ENCODE results near the gene FSTL5. TPM values are rescaled to one million over a fixed set of nuclear protein-coding genes. Genes with fewer than 3 reads are reported as not detected.
"Not testable (repeated sequence)": the region's sequence is repeated elsewhere in the genome, so short reads cannot be mapped to it uniquely, and the experiment has no call there.

FSTL5 gene
- total RNA-seq, 1 donor from 2014 or later, result not detected

DNA sequence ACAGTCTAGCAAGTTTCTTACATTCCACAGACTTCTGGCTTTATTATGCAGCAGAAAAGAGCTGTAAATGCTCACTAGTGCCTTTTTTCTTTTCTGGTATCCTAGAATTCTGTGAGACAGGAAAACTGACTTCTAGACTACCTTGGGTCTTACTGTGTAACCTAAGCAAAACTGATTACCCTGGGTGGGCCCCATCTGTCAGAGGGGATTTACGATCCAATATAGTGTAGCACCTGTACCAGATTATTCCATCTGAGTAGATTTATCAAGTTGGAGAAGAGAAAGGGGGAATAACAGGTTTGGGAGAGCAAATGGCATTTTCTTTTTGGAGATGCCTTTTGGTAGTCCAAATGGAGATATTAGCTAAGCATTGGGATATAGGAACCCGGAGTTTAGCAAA is 46.7 kb downstream of the FSTL5 start:
- intact Hi-C loops (cut with DNase I), result no loop called here
- Histone ChIP-seq H3K27ac (no peak overlapping the region), H3K27me3 (ENCODE audit: low read depth) (no peaks in the 10 kb centered on the region), H3K36me3 (no peaks in the 10 kb centered on the region), H3K4me3 (no peak overlapping the region), H3K9me3 (no peaks in the 10 kb centered on the region), H3K4me1 (no peaks in the 10 kb centered on the region)
- no peak for DNase-seq
- TF ChIP-seq, protein P1, sequence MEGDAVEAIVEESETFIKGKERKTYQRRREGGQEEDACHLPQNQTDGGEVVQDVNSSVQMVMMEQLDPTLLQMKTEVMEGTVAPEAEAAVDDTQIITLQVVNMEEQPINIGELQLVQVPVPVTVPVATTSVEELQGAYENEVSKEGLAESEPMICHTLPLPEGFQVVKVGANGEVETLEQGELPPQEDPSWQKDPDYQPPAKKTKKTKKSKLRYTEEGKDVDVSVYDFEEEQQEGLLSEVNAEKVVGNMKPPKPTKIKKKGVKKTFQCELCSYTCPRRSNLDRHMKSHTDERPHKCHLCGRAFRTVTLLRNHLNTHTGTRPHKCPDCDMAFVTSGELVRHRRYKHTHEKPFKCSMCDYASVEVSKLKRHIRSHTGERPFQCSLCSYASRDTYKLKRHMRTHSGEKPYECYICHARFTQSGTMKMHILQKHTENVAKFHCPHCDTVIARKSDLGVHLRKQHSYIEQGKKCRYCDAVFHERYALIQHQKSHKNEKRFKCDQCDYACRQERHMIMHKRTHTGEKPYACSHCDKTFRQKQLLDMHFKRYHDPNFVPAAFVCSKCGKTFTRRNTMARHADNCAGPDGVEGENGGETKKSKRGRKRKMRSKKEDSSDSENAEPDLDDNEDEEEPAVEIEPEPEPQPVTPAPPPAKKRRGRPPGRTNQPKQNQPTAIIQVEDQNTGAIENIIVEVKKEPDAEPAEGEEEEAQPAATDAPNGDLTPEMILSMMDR (IDR thresholded peaks at IDR 0.05), result no peak
- ATAC-seq, result no peak

DNA sequence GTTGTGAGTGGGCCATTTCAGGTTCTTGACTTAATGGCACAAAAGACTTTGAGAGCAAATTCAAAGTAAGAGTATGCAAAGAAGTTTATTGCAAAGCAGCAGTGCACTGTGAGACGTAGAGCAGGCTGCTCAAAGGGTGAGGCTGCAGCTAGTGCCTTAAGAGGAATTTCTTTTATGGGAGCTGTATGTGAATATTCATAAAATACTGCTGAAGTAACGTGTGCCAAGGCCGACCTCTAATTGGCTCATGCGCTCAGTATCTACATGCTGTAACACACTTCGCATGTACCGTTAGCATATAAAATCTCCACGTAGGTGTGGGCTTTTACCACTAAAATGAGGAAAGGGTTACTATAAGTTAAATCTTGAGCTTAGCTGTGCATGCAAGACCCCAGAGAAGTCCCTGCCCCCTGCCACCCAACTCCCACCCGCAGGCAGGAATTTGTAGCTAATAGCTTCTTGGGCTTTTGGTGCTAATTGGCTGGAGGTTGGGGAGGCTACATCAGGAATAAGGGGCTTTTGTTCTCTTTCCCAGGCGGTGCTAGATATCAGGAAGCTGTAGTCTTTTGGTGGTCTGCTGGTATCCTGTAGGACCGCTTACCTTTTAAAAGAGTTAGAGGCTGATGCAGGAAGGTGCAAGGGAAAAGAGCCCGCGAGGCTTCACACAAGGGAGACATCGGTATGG is 47.6 kb downstream of the FSTL5 start:
- no peak overlapping the region for H3K27ac ChIP-seq
- no peaks in the 10 kb centered on the region for H3K4me1 ChIP-seq
- ATAC-seq (no peak), DNase-seq (no peak)
- TF ChIP-seq, protein P1 (IDR thresholded peaks at IDR 0.05), result no peak
- no peaks in the 10 kb centered on the region for H3K27me3 ChIP-seq (ENCODE audit: low read depth)
- no peak overlapping the region for H3K4me3 ChIP-seq
- intact Hi-C loops (cut with DNase I), result no loop called here
- no peaks in the 10 kb centered on the region for H3K9me3 ChIP-seq
- no peaks in the 10 kb centered on the region for H3K36me3 ChIP-seq

DNA sequence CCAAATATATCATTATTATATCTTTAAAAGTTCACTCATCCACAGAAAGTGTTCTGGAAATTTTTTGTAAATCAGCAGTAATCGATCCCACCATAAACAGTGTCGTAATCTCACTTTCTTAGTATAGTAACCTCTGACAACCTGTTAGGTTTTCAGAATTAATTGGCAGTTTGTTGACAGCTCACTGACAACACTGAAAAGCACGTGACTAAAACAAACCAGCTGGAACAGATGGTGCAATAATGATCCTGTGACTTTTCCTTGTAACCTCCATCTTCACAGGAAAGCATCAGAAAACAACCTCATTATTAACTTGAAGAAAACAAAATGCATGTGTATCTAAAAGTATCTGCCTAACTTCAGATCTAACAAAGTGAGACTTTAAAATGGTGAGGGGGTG is 48.5 kb downstream of the FSTL5 start:
- ATAC-seq (no peak), DNase-seq (no peak)
- Histone ChIP-seq H3K9me3 (no peaks in the 10 kb centered on the region), H3K27me3 (ENCODE audit: low read depth) (no peaks in the 10 kb centered on the region), H3K4me1 (no peaks in the 10 kb centered on the region), H3K27ac (no peak overlapping the region), H3K4me3 (no peak overlapping the region), H3K36me3 (no peaks in the 10 kb centered on the region)
- intact Hi-C loops (cut with DNase I), result no loop called here
- TF ChIP-seq, protein P1 (IDR thresholded peaks at IDR 0.05), result no peak

DNA sequence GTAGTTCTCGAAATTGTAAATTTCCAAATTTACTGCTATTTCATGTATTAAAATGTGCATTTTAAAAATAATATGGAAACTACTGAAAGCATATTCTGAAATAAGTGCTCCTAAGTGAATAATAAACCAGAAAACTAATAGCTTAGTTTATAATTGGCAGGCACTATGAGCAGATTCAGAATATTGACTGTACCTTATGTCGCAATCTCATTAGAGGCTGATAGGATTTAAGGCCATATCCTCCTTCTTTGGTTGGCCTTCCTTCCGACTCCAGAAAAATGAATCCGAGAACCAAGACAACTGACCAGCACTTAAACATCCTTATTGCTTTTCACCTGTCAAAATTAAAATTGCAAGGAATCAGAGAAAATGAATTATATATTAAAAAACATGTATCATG is 52.7 kb downstream of the FSTL5 start:
- ATAC-seq, result no peak
- no peaks in the 10 kb centered on the region for H3K4me1 ChIP-seq

DNA sequence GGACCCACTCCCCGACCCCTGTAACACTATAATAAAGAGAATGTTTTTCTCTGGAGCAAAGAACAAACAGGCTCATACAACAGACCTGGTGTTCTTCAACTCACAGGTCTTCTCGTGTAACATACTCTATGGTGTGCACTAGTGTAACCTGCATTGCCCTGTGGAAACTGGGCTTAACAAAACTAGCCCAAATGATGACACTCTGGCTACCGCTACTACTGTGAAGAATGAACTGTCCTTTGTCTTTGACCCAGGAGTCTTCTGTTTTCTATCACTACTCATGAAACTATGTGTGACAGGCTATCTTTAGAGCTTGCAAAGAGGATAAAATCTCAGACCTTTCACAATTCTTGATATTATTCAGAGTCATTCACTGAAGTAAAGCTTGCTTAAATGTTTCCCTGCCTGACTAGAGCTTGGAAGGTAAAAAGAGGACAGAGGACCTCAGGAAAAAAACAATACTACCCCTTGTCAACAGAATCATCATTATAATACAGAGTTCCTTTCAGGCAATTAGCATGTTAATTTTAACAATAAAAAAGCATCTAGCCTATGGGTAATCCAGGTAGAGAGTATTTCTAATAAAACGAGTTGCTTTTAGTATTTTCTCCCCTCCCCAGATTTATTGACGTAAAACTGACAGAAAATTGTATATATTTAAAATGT is 59.2 kb downstream of the FSTL5 start:
- Histone ChIP-seq H3K9me3 (no peaks in the 10 kb centered on the region), H3K4me1 (no peaks in the 10 kb centered on the region), H3K36me3 (no peaks in the 10 kb centered on the region), H3K27ac (no peak overlapping the region), H3K27me3 (ENCODE audit: low read depth) (no peaks in the 10 kb centered on the region), H3K4me3 (no peak overlapping the region)
- intact Hi-C loops (cut with DNase I), result no loop called here
- ATAC-seq (no peak), DNase-seq (no peak)
- TF ChIP-seq, protein P1 (IDR thresholded peaks at IDR 0.05), result no peak

More for the DNA sequence above, 52.7 kb downstream of the FSTL5 start:
- no peak overlapping the region for H3K27ac ChIP-seq
- H3K9me3 ChIP-seq, result no peaks in the 10 kb centered on the region
- TF ChIP-seq, protein P1 (IDR thresholded peaks at IDR 0.05), result no peak
- H3K36me3 ChIP-seq, result no peaks in the 10 kb centered on the region
- no peak overlapping the region for H3K4me3 ChIP-seq
- no peaks in the 10 kb centered on the region for H3K27me3 ChIP-seq (ENCODE audit: low read depth)
- intact Hi-C loops (cut with DNase I), result no loop called here
- DNase-seq, result no peak

DNA sequence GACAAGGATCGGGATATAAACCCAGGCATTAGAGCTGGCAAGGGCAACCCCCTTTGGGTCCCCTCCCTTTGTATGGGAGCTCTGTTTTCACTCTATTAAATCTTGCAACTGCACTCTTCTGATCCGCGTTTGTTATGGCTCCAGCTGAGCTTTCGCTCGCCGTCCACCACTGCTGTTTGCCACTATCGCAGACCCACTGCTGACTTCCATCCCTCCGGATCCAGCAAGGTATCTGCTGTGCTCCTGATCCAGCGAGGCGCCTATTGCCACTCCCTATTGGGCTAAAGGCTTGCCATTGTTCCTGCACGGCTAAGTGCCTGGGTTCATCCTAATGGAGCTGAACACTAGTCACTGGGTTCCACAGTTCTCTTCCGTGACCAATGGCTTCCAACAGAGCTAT is 59.9 kb downstream of the FSTL5 start:
- DNase-seq; H3K27me3 ChIP-seq (ENCODE audit: low read depth); intact Hi-C loops (cut with DNase I); H3K27ac ChIP-seq; H3K4me1 ChIP-seq; H3K4me3 ChIP-seq; H3K36me3 ChIP-seq; ATAC-seq; H3K9me3 ChIP-seq: not testable (repeated sequence)
